OCI-LY7 (cell line): ENCODE data around the gene RTEL1. TPM values are rescaled to one million over a fixed set of nuclear protein-coding genes. Genes with fewer than 3 reads are reported as not detected.

Experiments used
- BruUV-seq: library from RNA; stranded (reverse); fragments of 400-500 nt; replicated peaks from 2 replicates; lab custom pipeline; 2021; lab: Mats Ljungman, UMichigan
- CTCF ChIA-PET: fragments of 300-600 bp; sonication (Branson Sonifier 250); formaldehyde crosslinking; loops from one replicate; lab custom pipeline; 2022; ENCODE audit warnings: antibody characterized with exemption; ENCODE audit not compliant: unreplicated experiment; lab: Charles Lee
- POLR2A ChIA-PET: fragments of 300-600 bp; sonication (Branson Sonifier 250); formaldehyde crosslinking; loops from one replicate; lab custom pipeline; 2022; ENCODE audit warnings: antibody characterized with exemption; lab: Charles Lee
- DNase-seq: peaks from one replicate; pipeline ENCODE4 v3.0.0-alpha.2; 2015; ENCODE audit warnings: low spot score
- H2AFZ ChIP-seq: fragments of 200-600 bp; sonication (generic), shearing (Covaris generic); 2 replicates; pipeline ENCODE4 v1.6.1; 2014; ENCODE audit warnings: mild to moderate bottlenecking, antibody characterized with exemption, low read length, moderate library complexity
- H3K27ac ChIP-seq: fragments of 200-600 bp; sonication (generic); 2 replicates; pipeline ENCODE4 v1.5.1; 2014; ENCODE audit warnings: mixed run types, low read depth, mild to moderate bottlenecking, moderate library complexity, low read length, inconsistent platforms; ENCODE audit not compliant: poor library complexity, severe bottlenecking
- H3K36me3 ChIP-seq: fragments of 200-600 bp; sonication (generic); 2 replicates; pipeline ENCODE4 v1.6.1; 2014; ENCODE audit warnings: mild to moderate bottlenecking, antibody characterized with exemption, low read length, moderate library complexity, mixed read lengths; ENCODE audit not compliant: insufficient read depth
- H3K4me1 ChIP-seq: fragments of 200-600 bp; sonication (generic); 2 replicates; pipeline ENCODE4 v1.5.1; 2014; ENCODE audit warnings: mild to moderate bottlenecking, low read length; ENCODE audit not compliant: insufficient read depth, poor library complexity, severe bottlenecking
- H3K4me2 ChIP-seq: fragments of 200-600 bp; sonication (generic); 2 replicates; pipeline ENCODE4 v1.6.1; 2014; ENCODE audit warnings: mild to moderate bottlenecking, low read length
- H3K4me3 ChIP-seq: fragments of 200-600 bp; sonication (generic); 2 replicates; pipeline ENCODE4 v1.5.1; 2014; ENCODE audit warnings: mild to moderate bottlenecking, low read depth, low read length; ENCODE audit not compliant: poor library complexity, severe bottlenecking
- H3K79me2 ChIP-seq: fragments of 200-600 bp; sonication (generic); 2 replicates; pipeline ENCODE4 v1.6.1; 2016; ENCODE audit warnings: low read depth, mild to moderate bottlenecking, low read length, moderate library complexity, mixed read lengths; ENCODE audit not compliant: insufficient read depth
- H3K9me2 ChIP-seq: fragments of 200-600 bp; sonication (generic); 2 replicates; pipeline ENCODE4 v1.6.1; 2016; ENCODE audit warnings: mild to moderate bottlenecking, low read length, mixed read lengths; ENCODE audit not compliant: insufficient read depth
- H3K9me3 ChIP-seq: fragments of 200-600 bp; sonication (generic); 2 replicates; pipeline ENCODE4 v1.6.1; 2014; ENCODE audit warnings: mild to moderate bottlenecking, mixed run types, low read length, mixed read lengths
- H4K20me1 ChIP-seq: fragments of 200-600 bp; sonication (generic); 2 replicates; pipeline ENCODE4 v1.6.1; 2014; ENCODE audit warnings: mild to moderate bottlenecking, antibody characterized with exemption, low read length, moderate library complexity, mixed read lengths; ENCODE audit not compliant: insufficient read depth
- EZH2phosphoT487 ChIP-seq: fragments of 200-600 bp; sonication (generic); IDR thresholded peaks from 2 replicates; pipeline ENCODE4 v1.6.1; 2018; ENCODE audit warnings: low read depth, borderline replicate concordance, mild to moderate bottlenecking, mixed run types, antibody characterized with exemption, low read length, moderate library complexity, mixed read lengths
- intact Hi-C: fragments of 100-400 bp; cut with micrococcal nuclease; formaldehyde crosslinking; loops from one replicate; pipeline ENCODE4 v1.10.0; 2022; ENCODE audit not compliant: unreplicated experiment
- total RNA-seq, 2 experiments: library from RNA; depleted of rRNA in 1 of 2; stranded (reverse); fragments of >200 nt in 1 of 2; shearing (Covaris generic) in 1 of 2; gene quantifications; 2 replicates each; pipeline ENCODE4 v1.2.3, GENCODE V29; 2014 to 2022
- TF ChIP-seq, protein P1 (sequence below): fragments of 200-600 bp; sonication (generic); conservative IDR thresholded peaks from 2 replicates; pipeline ENCODE4 v1.5.1; 2014; ENCODE audit warnings: mild to moderate bottlenecking, antibody characterized with exemption, low read length, moderate library complexity, mixed read lengths

The RTEL1 gene
- total RNA-seq, 2 experiments from 2014 or later: 22.5 to 47.2 TPM

DNA sequence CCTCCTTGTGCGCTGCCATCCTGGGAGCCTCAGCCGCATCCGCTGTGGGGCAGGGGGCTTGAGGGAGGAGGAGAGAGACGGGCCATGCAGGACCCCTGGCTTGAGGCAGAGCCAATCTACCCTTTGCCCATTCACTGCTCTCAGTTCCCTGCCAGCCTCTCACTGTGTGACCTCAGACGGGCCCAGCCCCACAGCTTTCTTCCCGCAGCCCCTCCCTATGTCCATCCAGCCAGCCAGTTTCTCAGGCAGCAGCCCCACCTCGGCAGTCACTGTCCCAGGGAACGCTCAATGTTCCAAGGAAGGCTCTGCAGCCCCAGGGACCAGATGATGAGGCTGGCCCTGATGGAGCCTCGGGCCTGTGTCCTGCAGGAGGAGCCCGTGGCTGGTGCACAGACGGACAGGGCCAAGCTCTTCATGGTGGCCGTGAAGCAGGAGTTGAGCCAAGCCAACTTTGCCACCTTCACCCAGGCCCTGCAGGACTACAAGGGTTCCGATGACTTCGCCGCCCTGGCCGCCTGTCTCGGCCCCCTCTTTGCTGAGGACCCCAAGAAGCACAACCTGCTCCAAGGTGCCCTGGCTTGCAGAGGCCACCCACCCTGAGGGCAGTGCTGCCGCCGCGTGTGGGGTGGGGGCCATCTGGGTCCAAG is 34.4 kb downstream of the RTEL1 start:
- TF ChIP-seq, protein P1, sequence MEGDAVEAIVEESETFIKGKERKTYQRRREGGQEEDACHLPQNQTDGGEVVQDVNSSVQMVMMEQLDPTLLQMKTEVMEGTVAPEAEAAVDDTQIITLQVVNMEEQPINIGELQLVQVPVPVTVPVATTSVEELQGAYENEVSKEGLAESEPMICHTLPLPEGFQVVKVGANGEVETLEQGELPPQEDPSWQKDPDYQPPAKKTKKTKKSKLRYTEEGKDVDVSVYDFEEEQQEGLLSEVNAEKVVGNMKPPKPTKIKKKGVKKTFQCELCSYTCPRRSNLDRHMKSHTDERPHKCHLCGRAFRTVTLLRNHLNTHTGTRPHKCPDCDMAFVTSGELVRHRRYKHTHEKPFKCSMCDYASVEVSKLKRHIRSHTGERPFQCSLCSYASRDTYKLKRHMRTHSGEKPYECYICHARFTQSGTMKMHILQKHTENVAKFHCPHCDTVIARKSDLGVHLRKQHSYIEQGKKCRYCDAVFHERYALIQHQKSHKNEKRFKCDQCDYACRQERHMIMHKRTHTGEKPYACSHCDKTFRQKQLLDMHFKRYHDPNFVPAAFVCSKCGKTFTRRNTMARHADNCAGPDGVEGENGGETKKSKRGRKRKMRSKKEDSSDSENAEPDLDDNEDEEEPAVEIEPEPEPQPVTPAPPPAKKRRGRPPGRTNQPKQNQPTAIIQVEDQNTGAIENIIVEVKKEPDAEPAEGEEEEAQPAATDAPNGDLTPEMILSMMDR: no peak
- TF ChIP-seq EZH2phosphoT487: no peak
- BruUV-seq: no TSS peak
- Histone ChIP-seq H2AFZ (no peak overlapping the region), H3K4me1 (no peaks in the 10 kb centered on the region), H3K4me3 (no peak overlapping the region), H3K9me2 (no peaks in the 10 kb centered on the region), H3K27ac (no peak overlapping the region), H3K9me3 (no peaks in the 10 kb centered on the region), H4K20me1 (no peaks in the 10 kb centered on the region), H3K4me2 (no peak overlapping the region), H3K36me3 (peaks cover 26% of the 10 kb centered on the region), H3K79me2 (no peaks in the 10 kb centered on the region)
- intact Hi-C loops: no loop called here
- DNase-seq: no peak
- ChIA-PET CTCF (no interaction called here), POLR2A (no interaction called here)

DNA sequence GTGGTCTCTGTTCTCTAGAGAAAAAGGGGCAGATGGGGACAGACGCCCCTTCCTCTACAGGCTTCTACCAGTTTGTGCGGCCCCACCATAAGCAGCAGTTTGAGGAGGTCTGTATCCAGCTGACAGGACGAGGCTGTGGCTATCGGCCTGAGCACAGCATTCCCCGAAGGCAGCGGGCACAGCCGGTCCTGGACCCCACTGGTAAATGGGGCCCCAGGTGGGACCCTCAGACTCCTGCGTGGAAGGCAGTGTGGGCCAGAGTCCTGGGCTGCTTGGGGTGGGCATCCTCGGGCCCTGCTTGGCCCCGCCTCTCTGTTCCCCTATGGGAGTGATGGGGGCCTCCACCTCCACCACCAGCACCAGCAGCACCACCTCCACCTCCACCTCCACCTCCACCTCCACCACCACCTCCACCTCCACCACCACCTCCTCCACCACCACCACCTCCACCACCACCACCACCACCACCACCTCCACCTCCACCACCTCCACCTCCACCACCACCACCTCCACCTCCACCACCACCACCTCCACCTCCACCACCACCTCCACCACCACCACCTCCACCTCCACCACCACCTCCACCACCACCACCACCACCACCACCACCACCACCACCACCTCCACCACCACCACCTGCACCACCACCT is 35.1 kb downstream of the RTEL1 start:
- H4K20me1 ChIP-seq: no peaks in the 10 kb centered on the region
- intact Hi-C loops: no loop called here
- no peaks in the 10 kb centered on the region for H3K9me3 ChIP-seq
- H3K4me3 ChIP-seq: no peak overlapping the region
- H3K79me2 ChIP-seq: no peaks in the 10 kb centered on the region
- no peaks in the 10 kb centered on the region for H3K4me1 ChIP-seq
- TF ChIP-seq, protein P1: no peak
- TF ChIP-seq EZH2phosphoT487: no peak
- H2AFZ ChIP-seq: no peak overlapping the region
- H3K36me3 ChIP-seq: peaks cover 26% of the 10 kb centered on the region
- ChIA-PET CTCF (no interaction called here), POLR2A (interaction anchor here (1.0 kb wide), 1 partner anchor 171 kb away, joined by 4 read pairs; no protein-coding TSS in a partner anchor)
- BruUV-seq: no TSS peak
- no peak for DNase-seq
- no peaks in the 10 kb centered on the region for H3K9me2 ChIP-seq
- H3K4me2 ChIP-seq: no peak overlapping the region
- H3K27ac ChIP-seq: no peak overlapping the region
